ENCODE measurements around the gene UBAP1L.
"Not testable (repeated sequence)": the region's sequence is repeated elsewhere in the genome, so short reads cannot be mapped to it uniquely, and the experiment has no call there.

UBAP1L gene

DNA sequence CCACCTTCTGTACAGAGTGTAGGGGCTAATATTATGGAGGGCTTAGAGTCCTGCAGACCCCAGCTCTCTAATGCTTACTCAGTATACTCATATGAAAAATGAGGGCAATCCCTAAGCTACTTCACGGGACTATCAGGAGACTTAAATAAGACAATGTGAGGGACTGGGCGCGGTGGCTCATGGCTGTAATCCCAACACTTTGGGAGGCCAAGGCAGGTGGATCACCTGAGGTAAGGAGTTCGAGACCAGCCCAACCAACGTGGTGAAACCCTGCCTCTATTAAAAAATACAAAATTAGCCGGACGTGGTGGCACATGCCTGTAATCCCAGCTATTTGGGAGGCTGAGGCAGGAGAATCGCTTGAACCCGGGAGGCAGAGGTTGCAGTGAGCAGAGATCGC, 15.2 kb downstream of the UBAP1L start:
- DNase-seq (ENCODE audit: low read depth), result not testable (repeated sequence)

GRCh38 chr15:65099336-65099735, 15.7 kb downstream of the UBAP1L start:
- DNase-seq (ENCODE audit: low read depth), result no peak

- DNase-seq (ENCODE audit: low read depth), result no peak
These were observed 17.2 kb downstream of the UBAP1L start for GRCh38 chr15:65097651-65098263.

DNA sequence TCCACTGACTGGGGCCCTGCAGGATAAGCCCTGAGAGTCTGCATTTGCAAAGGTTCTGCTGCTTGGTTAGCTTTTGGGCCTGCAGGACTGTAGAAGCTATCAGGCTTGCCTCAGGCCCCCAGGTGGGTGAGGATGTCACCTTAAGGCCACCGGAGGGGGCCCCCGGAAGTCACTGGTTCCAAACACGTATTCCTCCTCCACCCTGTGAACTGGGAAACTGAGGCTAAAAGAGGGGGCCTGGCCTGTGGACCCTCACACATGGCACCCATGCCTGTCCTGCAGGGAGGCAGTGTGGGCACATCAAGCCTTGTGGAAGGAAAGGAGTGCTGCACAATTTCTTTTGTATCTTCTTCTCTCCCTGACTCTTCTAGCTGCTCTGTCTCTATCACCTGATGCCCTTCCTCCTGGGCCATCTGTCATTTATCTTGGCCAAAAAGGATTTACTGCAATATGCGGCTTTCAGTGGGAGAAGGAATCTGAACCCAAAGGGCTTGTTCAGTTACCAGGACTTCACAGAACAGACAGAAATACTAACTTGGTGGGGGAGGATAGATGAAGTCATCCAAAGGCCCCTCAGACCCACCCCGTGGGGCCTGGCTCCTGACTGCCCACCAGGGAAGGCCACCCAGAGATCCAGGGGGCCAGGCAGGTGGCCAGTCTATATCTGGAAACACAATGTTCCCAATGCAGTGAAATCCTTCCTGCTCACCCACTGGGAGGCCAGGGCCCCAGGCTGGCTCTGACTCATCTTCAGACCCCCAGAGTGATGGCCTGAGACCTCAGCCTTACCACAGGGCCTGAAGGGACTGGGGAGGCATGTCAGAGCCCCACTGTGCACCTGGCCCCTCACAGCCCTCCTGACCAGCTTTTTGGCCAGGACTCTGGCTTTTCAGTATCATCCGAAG, 18.3 kb downstream of the UBAP1L start:
- no peak for DNase-seq (ENCODE audit: low read depth)

- DNase-seq (ENCODE audit: low read depth), result no peak
These were observed 19.3 kb downstream of the UBAP1L start for GRCh38 chr15:65095747-65096104.

- no peak for DNase-seq (ENCODE audit: low read depth)
These were observed 19.8 kb downstream of the UBAP1L start for GRCh38 chr15:65095011-65095746.

- no peak for DNase-seq (ENCODE audit: low read depth)
These were observed 20.6 kb downstream of the UBAP1L start for GRCh38 chr15:65094294-65094995.

DNA sequence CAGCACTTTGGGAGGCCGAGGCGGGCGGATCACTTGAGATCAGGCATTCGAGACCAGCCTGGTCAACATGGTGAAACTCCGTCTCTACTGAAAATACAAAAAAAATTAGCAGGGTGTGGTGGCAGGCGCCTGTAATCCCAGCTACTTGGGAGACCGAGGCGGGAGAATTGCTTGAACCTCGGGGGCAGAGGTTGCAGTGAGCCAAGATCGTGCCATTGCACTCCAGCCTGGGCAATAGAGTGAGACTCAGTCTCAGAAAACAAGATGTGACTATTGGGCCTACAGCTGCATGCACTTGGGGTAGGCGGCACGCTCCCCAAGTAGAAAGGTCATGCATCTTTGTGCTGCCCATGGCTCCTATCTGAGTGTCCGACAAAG, 21.2 kb downstream of the UBAP1L start:
- DNase-seq (ENCODE audit: low read depth), result not testable (repeated sequence)

DNA sequence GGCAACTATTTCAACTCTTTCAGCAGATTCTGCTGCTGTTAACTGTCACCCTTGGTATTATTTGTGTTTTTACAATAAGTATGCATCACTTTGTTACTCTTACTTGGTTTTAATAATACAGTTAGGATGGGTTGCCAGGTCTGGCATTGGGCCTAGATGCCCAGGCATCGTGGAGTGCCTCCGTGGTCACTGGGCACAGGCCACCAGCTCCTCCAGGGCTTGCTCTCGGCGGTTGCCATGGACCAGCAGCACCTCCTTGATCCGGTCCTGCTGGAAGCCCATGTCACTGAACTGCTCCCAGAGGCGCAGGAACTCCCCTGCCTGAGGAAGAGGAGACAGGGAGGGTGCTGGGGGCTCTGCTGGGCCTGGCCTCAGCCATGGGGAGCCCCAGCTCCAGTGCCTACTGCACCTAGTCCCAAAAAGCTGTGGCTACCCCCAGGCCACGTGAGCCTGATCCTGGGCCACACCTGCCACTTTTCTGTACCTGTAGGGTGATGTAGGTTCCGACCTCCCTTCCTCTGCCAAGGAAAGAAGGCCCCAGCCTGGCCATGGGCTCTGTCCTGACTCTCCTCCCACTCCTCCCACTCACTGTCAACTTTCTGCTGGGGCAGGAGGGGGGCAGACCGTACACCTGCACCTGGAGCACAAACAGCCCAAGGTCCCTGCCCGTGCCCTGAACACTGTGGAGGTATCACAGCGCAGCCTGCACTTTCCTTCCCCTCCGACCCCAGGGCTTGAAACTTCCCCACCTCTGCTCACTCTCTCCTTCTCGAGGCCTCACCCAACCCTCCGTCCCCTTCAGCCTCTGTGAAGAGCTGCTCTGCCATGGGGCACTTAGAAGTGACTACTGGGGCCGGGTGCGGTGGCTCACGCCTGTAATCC, 21.8 kb downstream of the UBAP1L start:
- DNase-seq (ENCODE audit: low read depth), result no peak

DNA sequence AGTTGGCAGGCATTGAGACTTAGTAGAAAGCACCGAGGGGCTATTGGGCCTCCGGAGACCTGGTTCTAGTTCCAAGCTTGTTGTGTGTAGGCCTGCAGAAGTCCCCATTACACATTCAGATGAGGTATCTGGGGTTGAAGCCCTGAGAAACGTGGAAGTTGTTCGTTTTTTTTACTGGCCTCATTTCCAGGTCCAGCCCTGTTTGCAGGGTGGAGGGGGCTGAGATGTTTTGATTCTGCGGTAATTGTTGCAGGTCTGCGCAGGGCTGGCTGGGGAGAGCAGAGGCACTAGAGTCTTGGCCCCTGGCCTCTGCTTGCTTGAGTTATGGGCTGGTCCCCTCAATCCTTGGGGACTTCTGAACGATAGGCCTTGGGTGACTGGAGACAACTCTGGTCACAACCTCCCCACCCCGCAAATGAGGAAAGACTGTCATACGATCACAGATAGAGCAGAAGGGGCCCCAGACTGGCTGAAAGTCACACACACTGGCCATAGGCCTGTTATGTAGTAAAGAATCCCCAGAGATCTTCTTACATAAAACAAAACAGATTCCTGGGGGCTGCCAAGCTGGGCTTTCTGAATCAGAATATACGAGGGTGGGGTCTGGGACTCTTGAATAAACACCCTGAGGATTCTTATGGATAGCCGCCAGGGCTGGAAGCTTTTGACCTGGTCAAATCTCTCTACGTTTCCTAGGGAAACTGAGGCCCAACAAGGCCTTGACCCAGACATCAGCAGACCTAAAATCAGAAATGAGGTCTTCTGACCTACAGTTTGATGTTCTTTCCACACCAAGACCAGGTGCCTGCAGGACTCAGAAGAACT, 22.8 kb downstream of the UBAP1L start:
- DNase-seq (ENCODE audit: low read depth), result no peak

DNA sequence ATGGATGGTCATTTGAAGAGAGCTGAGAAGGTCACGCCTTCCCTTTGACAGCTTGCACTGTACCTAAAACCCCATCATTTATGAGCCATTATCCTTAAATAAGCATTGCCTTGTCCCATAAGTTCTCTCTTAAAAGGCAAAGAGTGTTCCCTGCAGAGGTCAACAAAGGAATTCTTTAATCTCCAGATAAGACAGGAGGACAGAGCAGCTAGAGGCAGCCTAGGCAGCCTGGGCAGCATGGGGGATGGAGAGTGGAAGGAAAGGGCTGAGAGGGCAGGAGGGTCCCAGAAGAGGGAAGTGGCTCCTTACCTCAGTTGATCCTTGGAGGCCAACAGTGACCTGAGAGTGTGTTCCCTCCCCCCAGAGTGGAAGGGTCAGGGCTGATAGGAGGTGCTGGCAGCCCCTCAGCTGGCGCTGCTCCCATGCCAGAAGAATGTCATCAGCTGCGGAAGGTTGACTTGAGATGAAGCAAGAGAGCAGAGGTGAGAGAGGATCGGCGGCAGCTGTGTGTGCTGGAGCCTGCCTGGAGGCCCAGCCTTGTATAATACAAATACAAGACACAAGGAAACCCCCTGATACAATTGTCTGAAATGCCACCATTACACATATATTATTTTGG, 25.7 kb downstream of the UBAP1L start:
- DNase-seq (ENCODE audit: low read depth), result no peak

- no peak for DNase-seq (ENCODE audit: low read depth)
These were observed 26.4 kb downstream of the UBAP1L start for GRCh38 chr15:65088643-65089021.

- DNase-seq (ENCODE audit: low read depth), result no peak
These were observed 26.9 kb downstream of the UBAP1L start for GRCh38 chr15:65087873-65088642.

GRCh38 chr15:65087411-65087810, 27.6 kb downstream of the UBAP1L start:
- no peak for DNase-seq (ENCODE audit: low read depth)

DNA sequence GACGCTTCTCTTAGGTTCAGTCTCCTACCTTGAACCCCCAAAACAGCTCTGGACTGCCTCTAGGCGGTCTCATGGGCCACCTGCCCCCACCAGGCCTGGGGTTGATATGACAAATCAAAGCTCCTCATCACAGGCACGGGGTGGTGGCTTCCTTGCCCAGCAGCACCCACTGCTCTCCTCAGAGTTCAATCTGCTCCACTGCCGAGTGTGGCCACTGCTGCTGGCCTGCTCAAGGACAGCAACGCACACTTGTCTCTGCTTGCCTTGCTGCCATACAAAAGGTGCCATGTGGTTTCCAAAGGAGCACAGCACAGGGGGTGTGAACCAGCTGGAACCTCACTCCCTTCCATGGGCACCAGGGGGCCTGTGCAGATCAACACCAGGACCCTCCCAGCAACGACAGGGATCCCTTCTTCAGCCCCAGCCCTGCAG, 28.3 kb downstream of the UBAP1L start:
- no peak for DNase-seq (ENCODE audit: low read depth)

DNA sequence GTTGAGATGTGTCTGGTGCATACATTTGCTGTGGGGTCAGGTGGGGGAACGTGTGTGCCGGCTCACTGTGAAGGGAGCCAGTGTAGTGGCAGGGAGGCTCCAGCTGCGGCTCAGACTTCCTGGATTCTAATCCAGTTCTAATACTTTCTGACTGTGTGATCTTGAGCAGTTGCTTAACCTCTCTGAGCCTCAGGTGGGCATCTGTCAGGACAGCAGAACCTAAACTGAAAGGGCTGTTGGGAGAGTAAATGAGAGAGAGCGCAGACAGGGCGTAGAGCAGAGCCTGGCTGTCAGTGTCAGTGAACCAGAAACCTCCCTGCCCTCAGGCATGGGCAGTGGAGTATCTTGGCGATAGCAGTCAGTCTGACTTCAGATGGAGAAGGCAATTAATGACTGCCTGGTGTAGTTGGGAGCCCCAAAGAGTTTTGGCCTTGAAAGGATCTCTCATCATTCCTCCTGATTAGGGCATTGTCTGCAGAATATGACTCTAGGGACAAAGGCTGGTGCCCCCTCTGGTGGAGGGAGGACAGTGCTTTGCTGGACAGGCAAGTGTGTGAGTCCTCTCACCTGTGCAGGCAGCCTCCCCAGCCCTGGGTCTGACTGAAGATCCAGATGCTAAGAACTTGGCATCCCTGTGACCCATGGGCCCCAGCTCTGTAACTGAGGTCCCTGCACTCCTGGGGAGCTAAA, 28.9 kb downstream of the UBAP1L start:
- DNase-seq (ENCODE audit: low read depth), result no peak

DNA sequence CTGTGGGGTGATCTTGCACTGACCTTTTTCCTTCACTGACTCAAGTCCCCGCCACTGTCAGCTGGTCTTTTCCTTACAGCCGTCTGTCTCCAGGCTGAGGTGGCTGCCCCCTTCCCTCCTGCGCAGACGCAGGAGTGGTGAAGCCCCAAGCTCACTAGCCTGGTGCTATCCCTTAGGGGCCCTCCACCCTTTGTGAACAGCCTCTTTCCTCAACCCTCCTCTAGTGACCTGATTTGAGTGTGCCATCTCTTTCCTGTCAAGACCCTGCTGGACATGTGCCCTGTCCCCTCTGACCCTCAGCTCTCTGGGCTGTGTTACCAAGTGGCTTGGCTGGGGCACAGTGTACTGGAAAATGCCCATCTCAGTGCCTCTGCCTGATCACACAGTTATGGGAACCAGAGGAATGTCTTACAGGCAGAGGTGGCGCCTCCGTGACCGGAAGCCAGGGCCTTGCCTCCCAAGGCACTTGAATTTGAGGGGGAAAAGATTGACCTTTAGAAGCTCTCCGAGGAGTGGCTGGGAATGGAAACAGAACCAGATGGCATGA, 29.7 kb downstream of the UBAP1L start:
- DNase-seq (ENCODE audit: low read depth), result no peak

DNA sequence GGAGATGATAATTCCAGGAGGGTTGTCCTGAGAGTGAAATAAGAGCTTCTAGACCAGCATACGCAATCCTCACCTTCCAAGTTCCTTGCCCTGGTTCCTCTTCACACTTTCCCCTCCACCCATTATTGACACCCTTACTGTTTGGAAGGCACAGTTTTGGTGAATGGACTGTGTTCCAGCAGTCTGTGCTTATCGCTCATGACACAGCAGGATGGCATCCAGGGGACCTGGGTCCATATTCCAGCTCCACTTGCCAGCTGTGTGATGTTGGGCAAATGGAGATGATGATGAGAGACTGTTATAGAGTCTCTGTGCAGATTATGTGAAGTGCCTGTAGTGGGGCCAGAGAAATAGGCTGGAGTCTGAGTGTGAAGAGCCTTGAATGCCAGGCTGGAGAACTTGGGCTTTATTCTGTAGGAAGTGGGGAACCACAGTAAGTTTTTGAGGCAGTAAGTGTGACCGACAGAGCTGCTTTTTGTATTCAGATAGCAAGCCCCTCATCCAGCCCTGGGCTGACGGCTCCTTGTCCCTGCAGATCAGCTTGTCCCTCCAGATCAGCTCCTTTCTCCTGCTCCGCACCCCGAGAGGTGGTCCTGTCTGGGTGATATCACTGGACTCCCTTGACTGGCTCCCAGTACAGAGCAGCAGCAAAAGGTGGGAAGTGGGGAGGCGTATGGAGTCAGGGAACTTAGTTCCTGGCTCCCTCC, 30.3 kb downstream of the UBAP1L start:
- no peak for DNase-seq (ENCODE audit: low read depth)

Data from HS-27A (cell line).